Dedifferentiated amniotic fluid mesenchymal stem cell (primary cell): ENCODE results near the gene SRRM1.
"Not testable (repeated sequence)": the region's sequence is repeated elsewhere in the genome, so short reads cannot be mapped to it uniquely, and the experiment has no call there.

Experiments used
- DNase-seq: peaks from one replicate; pipeline ENCODE4 v3.0.0-alpha.2; 2016; ENCODE audit errors: extremely low spot score

SRRM1 gene

DNA sequence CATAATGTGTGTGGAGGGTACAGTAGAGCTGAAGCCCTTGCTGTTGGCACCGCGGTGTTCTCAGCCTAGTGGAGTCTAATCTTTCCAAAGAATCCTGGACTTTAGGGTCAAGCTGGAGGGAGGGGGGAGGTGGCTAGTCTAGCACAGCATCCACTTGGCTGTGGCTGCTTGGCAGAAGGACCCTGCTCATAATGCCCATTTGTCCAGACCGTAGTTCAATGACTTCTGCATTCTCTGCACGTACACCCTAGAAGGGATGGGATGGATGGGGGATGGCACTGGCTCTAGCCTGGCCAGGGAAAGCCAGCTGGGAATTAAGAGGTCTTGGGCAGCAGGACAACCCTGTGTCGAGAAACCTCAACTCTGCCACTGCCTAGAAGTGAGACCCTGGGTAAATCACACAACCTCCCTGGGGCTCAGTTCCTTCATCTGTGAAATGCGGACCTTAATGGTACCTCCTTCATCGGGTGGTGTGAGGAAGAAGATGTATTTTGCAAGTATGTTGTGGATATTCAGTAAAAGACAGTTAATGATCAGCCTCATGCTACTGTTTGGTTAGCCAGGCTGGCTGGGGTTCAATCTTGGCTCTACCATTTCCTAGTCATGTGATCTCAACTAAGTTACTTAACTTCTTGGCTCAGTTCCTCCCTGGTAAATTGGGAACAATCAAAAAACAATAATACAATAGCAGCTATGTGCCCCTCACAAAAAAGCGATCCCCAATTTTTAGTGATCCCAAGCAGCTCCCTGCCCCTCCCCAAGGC lies 75.0 kb downstream of the SRRM1 start:
- no peak for DNase-seq

DNA sequence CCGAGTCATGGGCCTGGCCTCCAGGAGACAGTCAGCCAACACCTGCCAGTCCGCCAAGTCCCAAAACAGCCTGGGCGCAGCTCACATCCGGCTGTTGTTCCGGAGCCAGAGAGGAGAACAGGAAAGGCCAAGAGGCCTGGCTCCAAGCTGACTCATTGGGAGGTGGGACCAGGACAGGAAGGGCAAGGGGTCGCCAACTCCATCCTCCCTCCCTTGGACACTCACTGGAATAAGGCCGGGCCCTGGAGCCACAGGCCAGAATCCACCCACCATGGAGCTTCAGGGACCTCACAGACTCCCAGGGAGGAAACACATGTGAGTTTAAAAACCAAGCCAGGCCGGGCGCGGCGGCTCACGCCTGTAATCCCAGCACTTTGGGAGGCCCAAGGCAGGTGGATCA lies 77.0 kb downstream of the SRRM1 start:
- DNase-seq, result no peak

DNA sequence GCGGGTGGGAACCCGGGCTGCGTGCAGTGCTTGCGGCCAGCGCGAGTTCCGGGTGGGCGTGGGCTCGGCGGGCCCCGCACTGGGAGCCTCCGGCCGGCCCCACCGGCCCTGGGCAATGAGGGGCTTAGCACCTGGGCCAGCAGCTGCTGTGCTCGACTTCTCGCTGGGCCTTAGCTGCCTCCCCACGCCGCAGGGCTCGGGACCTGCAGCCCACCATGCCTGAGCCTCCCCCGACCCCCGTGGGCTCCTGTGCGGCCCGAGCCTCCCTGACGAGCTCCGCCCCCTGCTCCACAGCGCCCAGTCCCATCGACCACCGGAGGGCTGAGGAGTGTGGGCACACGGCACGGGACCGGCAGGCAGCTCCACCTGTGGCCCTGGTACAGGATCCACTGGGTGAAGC lies 78.4 kb downstream of the SRRM1 start:
- no peak for DNase-seq

DNA sequence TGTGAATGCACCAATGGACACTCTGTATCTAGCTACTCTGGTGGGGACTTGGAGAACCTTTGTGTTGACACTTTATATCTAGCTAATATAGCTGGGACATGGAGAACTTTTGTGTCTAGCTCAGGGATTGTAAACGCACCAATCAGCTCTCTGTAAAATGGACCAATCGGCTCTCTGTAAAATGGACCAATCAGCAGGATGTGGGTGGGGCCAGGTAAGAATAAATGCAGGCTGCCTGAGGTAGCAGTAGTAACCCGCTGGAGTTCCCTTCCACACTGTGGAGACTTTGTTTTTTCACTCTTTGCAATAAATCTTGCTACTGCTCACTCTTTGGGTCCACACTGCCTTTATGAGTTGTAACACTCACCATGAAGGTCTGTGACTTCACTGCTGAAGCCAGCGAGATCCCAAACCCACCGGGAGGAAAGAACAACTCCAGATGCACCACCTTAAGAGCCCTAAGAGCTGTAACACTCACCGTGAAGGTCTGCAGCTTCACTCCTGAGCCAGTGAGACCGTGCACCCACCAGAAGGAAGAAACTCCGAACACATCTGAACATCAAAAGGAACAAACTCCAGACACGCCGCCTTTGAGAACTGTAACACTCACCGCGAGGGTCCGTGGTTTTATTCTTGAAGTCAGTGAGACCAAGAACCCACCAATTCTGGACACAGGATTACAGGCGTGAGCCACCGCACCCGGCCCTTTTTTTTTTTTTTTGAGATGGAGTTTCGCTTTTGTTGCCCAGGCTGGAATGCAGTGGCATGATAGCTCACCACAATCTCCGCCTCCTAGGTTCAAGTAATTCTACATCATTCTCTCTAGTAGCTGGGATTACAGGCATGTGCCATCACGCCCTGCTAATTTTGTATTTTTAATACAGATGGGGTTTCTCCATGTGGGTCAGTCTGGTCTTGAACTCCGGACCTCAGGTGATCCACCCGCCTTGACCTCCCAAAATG lies 79.3 kb downstream of the SRRM1 start:
- not testable (repeated sequence) for DNase-seq
